ENCODE results near the gene FNDC5. TPM values are rescaled to one million over a fixed set of nuclear protein-coding genes. Genes with fewer than 3 reads are reported as not detected.

FNDC5 gene
- total RNA-seq, 1 donor: 0.99 TPM

DNA sequence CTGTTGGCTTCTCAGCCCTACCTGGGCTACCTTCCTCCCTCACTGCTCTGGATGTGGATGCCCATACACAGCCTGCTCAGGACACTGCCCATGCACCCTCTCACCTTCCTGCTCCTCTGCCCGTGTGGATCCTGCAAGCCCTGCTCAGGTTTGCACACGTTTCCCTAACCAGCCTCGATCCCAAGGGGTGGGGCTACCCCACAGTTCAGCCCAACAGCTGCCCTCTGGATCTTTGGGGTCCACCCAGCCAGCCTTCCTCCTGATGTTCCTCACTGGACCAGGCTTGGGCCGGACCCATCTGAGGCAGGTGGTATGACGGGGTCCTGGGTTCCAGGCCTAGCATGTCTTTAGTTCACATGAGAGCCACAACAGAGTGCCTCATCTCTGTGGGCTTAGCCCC, 25.7 kb upstream of the FNDC5 start:
- no peak for DNase-seq (ENCODE audit: low read depth)
- no peak overlapping the region for H3K4me3 ChIP-seq (ENCODE audit: low read depth, low read length)
- TF ChIP-seq, protein P1, sequence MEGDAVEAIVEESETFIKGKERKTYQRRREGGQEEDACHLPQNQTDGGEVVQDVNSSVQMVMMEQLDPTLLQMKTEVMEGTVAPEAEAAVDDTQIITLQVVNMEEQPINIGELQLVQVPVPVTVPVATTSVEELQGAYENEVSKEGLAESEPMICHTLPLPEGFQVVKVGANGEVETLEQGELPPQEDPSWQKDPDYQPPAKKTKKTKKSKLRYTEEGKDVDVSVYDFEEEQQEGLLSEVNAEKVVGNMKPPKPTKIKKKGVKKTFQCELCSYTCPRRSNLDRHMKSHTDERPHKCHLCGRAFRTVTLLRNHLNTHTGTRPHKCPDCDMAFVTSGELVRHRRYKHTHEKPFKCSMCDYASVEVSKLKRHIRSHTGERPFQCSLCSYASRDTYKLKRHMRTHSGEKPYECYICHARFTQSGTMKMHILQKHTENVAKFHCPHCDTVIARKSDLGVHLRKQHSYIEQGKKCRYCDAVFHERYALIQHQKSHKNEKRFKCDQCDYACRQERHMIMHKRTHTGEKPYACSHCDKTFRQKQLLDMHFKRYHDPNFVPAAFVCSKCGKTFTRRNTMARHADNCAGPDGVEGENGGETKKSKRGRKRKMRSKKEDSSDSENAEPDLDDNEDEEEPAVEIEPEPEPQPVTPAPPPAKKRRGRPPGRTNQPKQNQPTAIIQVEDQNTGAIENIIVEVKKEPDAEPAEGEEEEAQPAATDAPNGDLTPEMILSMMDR (IDR thresholded peaks at IDR 0.05; ENCODE audit: insufficient read depth, low read length): no peak

DNA sequence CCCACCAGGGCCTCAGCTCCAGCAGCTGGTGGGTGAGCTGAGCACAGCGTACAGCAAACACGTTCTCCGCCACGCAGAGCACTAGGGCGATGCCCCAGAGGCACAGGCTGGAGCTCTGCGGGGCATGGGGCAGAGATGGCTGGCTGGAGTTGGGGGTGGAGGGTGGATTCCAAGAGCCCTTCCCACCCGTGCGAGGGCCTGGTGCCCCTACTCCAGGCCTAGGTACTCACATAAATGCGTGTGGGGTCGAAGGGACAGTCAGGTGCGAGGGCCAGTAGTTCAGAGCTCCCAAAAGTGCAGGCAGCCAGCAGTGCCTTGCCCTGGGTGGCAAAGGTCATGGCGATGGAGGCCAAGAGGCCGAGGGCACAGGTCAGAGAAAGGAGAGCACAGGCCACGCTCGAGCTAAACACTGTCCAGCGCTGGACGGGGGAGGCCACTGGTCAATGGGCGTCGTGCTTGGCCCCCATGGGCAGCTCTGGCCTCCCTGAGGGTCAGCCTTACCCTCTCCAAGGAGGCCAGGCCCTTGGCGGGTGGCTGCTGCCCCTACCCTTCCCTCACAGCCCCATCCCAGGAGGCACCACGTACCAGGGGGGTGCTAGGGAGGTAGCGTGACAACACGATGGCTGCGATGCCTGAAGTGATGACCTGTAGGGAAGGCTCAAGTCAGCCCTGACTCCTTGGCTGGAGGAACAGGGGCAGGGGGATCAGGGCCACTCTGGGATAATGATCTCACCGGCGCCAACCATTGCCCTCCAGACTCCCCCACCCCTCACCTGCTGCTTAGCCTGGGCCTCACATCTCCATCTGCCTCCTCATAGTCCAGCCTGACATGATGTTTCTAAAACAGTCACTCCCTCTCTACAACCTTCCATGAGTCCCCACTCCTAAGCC, 24.9 kb upstream of the FNDC5 start:
- TF ChIP-seq, protein P1 (IDR thresholded peaks at IDR 0.05; ENCODE audit: insufficient read depth, low read length): no peak
- no peak for DNase-seq (ENCODE audit: low read depth)
- H3K4me3 ChIP-seq (ENCODE audit: low read depth, low read length): no peak overlapping the region

DNA sequence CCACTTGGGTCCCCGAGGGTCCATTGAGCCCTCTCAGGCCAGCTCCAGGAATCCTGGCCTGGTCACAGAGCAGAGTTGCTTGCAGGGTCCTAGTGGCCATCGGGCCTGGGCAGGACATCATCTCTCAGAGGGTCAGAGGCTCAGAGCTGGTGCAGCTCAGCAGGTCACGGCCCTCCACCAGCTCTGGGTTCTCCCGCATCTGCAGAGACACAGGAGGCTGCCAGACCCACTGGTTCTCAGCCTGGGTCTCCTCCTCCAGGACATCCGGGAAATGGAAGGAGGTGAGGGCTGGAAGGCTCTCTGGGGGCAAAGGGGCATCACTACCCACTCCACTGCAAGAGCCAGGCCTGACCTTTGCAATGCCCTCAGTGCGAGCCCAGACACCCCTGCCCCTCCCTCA, 24.0 kb upstream of the FNDC5 start:
- TF ChIP-seq, protein P1 (IDR thresholded peaks at IDR 0.05; ENCODE audit: insufficient read depth, low read length): no peak
- DNase-seq (ENCODE audit: low read depth): no peak
- H3K4me3 ChIP-seq (ENCODE audit: low read depth, low read length): no peak overlapping the region

DNA sequence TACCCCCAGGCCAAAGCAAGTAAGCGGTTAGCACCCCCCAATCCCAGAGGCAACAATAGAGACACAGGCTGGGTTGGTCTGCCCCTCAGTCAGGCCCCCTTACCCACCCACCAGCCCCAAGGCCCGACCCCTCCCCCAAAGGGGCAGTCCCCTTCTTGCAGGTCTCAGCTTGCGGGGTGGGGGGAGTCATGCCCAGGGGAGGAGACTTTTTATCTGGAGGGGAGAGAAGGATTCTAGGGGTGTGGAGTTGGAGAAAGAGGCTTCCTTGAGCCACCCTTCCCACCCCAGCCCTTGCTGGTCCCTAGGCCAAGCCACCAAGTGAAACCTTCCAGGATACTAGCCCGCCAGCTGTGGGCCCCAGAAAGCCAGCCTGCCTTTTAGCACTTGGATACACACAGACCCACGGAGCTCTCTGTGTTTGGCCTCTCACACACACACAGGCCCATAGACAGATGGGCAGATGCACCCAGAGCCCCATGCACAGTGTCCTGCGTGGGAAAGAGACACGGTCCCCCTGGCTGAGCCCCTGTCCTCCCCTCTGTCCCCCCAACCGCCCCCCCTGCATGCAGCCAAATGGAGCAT, 23.4 kb upstream of the FNDC5 start:
- TF ChIP-seq, protein P1 (IDR thresholded peaks at IDR 0.05; ENCODE audit: insufficient read depth, low read length): no peak
- no peak for DNase-seq (ENCODE audit: low read depth)
- no peak overlapping the region for H3K4me3 ChIP-seq (ENCODE audit: low read depth, low read length)

DNA sequence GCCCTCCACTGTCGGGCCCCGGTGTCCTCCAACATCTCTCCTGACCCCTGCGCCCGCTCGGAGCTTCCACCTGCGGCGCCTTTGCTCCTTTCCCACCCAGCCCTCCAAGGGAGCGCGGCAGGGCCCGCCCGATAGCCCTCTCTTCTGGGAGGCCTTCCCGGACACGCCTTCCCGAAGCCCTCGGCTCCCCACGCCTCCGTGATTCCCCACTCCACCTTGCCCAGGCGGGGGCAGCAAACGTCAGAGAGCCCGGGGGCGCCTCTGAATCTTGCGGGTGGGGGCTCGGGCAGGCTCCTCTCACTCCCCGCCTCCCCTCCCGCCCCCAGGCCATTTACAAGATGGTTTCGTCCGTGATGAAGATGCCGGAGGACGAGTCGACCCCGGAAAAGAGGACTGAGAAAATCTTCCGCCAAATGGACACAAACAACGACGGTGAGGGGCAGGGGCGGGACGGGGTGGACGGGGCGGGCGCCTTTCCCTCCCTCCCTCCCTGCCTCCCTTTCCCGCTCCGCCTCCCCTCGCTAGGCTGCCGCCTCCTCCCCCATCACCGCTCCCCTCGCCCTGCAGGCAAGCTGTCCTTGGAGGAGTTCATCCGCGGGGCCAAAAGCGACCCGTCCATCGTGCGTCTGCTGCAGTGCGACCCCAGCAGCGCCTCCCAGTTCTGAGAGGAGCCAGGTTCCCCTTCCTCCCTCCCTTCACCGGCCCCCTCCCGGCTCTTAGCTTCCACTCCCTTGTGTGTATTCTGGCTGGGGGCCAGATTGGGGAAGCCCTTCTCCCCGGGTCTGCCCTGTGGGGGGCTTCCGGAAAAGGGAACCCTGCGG, 22.7 kb upstream of the FNDC5 start:
- DNase-seq (ENCODE audit: low read depth): no peak
- H3K4me3 ChIP-seq (ENCODE audit: low read depth, low read length): peak overlapping the region; percentile 50
- TF ChIP-seq, protein P1 (IDR thresholded peaks at IDR 0.05; ENCODE audit: insufficient read depth, low read length): no peak

DNA sequence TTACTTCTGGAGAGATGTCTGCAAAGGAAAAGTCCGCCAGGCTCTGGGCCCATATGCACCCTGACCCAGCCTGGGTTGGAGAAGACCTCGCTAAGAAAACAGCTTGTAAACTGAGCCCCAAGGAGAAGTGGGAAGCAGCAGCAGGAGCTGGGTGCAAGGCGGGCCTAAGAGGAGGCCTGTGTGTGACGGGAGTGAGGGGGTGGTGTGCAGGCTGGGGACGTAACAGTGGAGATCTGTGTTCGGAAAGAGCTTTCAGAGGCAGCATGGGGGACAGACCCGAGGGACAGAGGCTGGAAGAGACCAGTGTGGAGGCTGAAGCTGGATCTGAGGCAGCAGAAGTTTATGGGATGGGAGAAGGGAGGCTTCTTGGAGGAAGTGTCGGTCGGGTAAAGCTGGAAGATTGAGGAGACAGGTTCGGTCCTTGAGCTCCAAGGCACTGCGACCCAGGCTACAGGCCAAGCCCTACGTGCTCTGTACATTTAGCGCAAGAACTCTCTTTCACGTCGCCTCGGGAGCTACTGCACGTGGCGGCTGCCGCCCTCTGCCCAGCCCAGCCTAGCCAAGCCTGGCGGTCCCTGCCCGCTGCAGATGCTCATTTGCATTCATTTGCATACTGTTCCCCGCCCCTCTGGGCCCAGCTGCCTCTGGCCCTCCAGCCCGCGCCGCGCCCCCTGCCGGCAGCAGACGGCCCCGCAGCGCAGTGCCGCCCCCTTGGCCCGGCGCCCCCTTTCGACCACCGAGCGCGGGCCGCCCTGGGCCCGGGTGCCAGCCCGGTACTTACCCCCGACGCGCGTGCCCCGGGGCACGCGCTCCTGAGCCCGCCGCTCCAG, 21.9 kb upstream of the FNDC5 start:
- no peak for DNase-seq (ENCODE audit: low read depth)
- TF ChIP-seq, protein P1 (IDR thresholded peaks at IDR 0.05; ENCODE audit: insufficient read depth, low read length): peak; percentile 30

More for the DNA sequence above, 21.9 kb upstream of the FNDC5 start:
- H3K4me3 ChIP-seq (ENCODE audit: low read depth, low read length): peak overlapping the region; percentile 50
